Measurements from ENCODE around the gene CTIF. TPM values are rescaled to one million over a fixed set of nuclear protein-coding genes. Genes with fewer than 3 reads are reported as not detected.

The CTIF gene
- total RNA-seq, 1 donor from 2014 or later = 72.4 TPM

- no peak overlapping the region for H3K27ac ChIP-seq
- DNase-seq (no peak), ATAC-seq (no peak)
- no peak for TF ChIP-seq CTCF (IDR thresholded peaks at IDR 0.05)
- H3K4me1 ChIP-seq = peaks cover 45% of the 10 kb centered on the region
- H3K27me3 ChIP-seq = no peaks in the 10 kb centered on the region
- no peaks in the 10 kb centered on the region for H3K9me3 ChIP-seq
- no peaks in the 10 kb centered on the region for H3K36me3 ChIP-seq
- intact Hi-C loops (cut with DNase I) = no loop called here
- H3K4me3 ChIP-seq = no peak overlapping the region
Measured at GRCh38 chr18:48776156-48776555, 237.3 kb downstream of the CTIF start.

GRCh38 chr18:48776641-48777025 lies 237.8 kb downstream of the CTIF start:
- ATAC-seq (no peak), DNase-seq (no peak)
- Histone ChIP-seq H3K27me3 (no peaks in the 10 kb centered on the region), H3K4me3 (no peak overlapping the region), H3K27ac (no peak overlapping the region), H3K4me1 (peaks cover 50% of the 10 kb centered on the region), H3K9me3 (no peaks in the 10 kb centered on the region), H3K36me3 (no peaks in the 10 kb centered on the region)
- TF ChIP-seq CTCF (IDR thresholded peaks at IDR 0.05) = no peak
- intact Hi-C loops (cut with DNase I) = no loop called here

GRCh38 chr18:48777026-48777743 lies 238.4 kb downstream of the CTIF start:
- DNase-seq (peak; percentile 86), ATAC-seq (peak; percentile 71)
- peak overlapping the region; percentile 42 for H3K27ac ChIP-seq
- peak; percentile 95 for TF ChIP-seq CTCF (IDR thresholded peaks at IDR 0.05)
- H3K4me1 ChIP-seq = peaks cover 55% of the 10 kb centered on the region
- H3K4me3 ChIP-seq = no peak overlapping the region
- H3K36me3 ChIP-seq = no peaks in the 10 kb centered on the region
- H3K27me3 ChIP-seq = no peaks in the 10 kb centered on the region
- no peaks in the 10 kb centered on the region for H3K9me3 ChIP-seq
- intact Hi-C loops (cut with DNase I) = no loop called here

- ATAC-seq (no peak), DNase-seq (no peak)
- Histone ChIP-seq H3K36me3 (no peaks in the 10 kb centered on the region), H3K4me3 (no peak overlapping the region), H3K27me3 (no peaks in the 10 kb centered on the region), H3K27ac (peak overlapping the region; percentile 42), H3K4me1 (peaks cover 61% of the 10 kb centered on the region), H3K9me3 (no peaks in the 10 kb centered on the region)
- no peak for TF ChIP-seq CTCF (IDR thresholded peaks at IDR 0.05)
- intact Hi-C loops (cut with DNase I) = no loop called here
Measured at GRCh38 chr18:48777744-48778116, 238.9 kb downstream of the CTIF start.

- no peak overlapping the region for H3K4me3 ChIP-seq
- H3K27me3 ChIP-seq = no peaks in the 10 kb centered on the region
- peaks cover 67% of the 10 kb centered on the region for H3K4me1 ChIP-seq
- DNase-seq (no peak), ATAC-seq (no peak)
- peak overlapping the region; percentile 13 for H3K27ac ChIP-seq
- H3K9me3 ChIP-seq = no peaks in the 10 kb centered on the region
- TF ChIP-seq CTCF (IDR thresholded peaks at IDR 0.05) = no peak
- no peaks in the 10 kb centered on the region for H3K36me3 ChIP-seq
- intact Hi-C loops (cut with DNase I) = no loop called here
Measured at GRCh38 chr18:48778344-48779011, 239.6 kb downstream of the CTIF start.

Data from upper lobe of right lung (tissue), 1 donor.